ENCODE data around the gene DNAH1.

DNA sequence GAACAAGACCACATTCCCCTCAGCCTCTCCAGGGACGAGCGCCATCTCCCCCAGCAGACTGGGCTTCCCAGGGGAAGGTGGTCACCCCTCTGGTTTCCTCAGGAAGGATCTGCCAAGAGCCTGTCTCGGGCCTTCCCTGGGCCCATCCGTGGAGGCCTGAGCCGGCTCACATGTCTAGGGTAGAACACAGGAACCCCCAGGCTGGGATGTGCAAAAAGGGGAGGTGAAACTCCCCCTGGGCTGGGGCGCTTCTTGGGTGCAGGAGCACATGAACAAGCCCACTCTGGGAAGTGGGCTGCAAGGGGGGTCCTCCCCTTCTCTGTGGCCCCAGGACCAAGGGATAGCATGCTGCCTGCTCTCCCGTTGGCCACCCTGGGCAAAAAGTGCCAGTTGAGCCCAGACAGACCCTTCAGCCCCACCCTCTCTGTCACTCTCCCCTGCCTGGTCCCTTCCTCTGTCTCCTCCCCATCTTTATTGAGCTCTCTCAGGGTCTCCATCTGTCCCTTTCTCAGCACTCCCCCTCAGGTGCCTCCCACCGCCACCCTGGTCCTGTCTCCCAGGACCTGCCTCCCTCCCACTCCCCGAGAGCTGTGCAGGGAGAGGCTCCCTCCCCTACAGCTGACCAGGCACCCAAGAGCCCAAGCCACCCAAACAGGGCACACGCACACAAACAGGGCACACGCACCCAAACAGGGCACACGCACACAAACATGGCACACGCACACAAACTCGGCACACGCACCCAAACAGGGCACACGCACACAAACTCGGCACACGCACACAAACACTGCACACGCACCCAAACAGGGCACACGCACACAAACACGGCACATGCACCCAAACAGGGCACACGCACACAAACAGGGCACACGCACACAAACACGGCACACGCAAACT lies 127.9 kb downstream of the DNAH1 start:
- TF ChIP-seq POLR2AphosphoS5 (IDR thresholded peaks at IDR 0.05) = no peak
- TF ChIP-seq, protein P1, sequence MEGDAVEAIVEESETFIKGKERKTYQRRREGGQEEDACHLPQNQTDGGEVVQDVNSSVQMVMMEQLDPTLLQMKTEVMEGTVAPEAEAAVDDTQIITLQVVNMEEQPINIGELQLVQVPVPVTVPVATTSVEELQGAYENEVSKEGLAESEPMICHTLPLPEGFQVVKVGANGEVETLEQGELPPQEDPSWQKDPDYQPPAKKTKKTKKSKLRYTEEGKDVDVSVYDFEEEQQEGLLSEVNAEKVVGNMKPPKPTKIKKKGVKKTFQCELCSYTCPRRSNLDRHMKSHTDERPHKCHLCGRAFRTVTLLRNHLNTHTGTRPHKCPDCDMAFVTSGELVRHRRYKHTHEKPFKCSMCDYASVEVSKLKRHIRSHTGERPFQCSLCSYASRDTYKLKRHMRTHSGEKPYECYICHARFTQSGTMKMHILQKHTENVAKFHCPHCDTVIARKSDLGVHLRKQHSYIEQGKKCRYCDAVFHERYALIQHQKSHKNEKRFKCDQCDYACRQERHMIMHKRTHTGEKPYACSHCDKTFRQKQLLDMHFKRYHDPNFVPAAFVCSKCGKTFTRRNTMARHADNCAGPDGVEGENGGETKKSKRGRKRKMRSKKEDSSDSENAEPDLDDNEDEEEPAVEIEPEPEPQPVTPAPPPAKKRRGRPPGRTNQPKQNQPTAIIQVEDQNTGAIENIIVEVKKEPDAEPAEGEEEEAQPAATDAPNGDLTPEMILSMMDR (IDR thresholded peaks at IDR 0.05) = no peak
